HG03135 (cell line): ENCODE data around the gene USP10.

Experiments
- ATAC-seq: cut with Tn5 transposase; IDR thresholded peaks from one replicate; pipeline ENCODE4 v1.9.1; 2021; ENCODE audit warnings: mild to moderate bottlenecking, moderate library complexity; ENCODE audit not compliant: unreplicated experiment

USP10 gene

DNA sequence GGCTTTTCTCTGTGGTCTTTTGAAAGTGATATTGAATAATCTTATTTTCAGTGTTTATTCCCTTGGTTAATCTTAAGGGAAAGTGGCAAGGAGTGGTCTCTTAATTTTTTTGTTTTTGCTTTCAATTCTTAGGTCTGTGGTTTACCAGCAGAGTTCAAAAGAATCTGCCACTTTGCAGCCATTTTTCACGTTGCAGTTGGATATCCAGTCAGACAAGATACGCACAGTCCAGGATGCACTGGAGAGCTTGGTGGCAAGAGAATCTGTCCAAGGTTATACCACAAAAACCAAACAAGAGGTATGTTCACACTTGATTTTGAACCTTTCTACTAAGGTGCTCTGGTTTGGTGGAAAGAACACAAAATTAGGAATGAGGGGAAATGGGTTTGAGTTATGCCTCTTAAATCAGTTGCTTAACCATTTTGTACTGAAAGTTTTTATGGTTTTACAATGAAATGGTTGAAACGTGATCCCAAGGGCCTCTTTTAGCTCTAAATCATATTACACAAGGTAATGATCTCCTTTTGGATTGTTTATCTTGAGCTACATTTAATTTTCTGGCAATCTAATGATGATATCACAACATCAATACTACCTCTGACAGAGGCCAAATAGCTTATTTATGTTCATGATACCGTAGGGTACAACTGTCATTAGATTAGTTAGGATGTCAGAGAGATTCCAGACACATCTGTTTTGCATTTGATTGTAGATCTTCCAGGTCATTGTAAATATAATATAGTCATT is 68.4 kb downstream of the USP10 start:
- no peak for ATAC-seq

DNA sequence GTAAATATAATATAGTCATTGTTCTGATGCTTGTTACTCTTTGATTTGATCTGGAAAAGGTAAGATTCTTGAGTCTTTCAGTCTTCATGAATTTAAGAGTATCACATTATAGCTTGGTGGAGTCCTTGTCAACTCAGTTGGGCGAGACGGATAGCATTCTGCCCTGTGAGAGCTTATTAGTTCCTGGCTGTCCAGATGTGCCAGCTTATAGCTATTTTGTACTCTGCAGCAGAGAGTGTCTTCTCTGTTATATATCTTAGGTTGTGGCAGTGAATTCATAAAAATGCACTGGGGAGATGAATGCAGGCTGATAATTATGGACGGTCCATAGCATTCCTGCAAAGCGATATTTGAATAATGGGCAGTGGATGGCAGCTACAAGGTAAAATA is 69.0 kb downstream of the USP10 start:
- ATAC-seq = no peak

DNA sequence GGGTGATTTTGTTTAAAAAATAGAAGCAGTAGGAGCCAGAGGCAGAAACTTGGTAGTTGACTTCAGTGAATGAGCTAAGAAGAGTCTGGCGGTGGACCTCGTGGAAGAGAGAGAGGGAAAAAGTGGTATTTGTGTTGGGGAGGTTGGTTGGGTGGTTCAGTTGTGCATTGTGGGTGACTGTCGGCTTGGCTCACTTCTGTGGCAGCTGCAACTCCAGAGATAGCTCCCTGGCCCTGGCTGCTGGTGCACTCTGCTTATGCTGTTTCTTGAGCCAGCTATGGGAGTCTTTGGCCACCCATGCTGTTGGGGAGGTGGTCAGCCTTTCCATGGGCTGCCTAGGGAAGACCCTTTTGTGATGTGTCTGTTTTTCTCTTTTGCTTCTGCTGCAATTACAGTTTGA is 69.6 kb downstream of the USP10 start:
- no peak for ATAC-seq

DNA sequence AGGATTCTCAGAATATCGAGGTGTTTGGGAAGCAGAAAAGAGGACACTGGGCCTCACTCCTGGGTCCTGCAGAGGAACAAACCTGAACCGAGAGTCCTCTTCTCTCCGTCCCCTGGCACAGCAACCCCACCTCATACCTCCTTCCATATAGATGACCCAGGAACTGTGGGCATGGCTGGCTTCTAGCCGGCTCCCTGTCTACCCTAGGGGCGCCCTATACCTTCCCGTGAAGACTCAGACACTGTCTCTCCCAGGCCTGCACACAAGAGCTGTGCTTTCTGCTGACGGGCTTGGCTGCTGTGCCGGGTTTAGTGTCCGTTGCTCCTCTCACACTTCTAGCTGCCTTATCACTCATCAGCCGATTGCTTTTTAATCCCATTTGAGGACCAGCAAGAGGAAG is 73.5 kb downstream of the USP10 start:
- no peak for ATAC-seq

DNA sequence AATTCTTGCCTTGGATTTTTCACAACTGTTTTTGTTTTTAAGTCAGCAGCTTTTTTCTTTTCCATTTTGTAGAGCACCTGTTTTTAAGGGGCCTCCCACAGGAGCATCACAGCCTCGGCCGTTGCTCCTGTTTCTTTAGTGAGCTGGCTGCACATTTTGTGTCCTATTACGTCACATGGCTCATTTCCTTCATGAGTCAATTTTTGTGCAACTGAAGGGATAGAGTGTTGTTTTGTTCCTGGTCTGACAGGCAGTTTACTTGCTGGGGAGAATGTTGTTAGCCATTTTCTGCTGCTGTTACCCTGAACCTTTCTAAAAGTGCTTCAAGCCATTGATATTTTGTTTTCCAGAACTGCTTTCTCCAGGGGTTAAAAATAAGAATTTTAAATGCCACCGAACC is 75.0 kb downstream of the USP10 start:
- ATAC-seq = no peak

GRCh38 chr16:84775262-84775810 is 75.5 kb downstream of the USP10 start:
- ATAC-seq = no peak

DNA sequence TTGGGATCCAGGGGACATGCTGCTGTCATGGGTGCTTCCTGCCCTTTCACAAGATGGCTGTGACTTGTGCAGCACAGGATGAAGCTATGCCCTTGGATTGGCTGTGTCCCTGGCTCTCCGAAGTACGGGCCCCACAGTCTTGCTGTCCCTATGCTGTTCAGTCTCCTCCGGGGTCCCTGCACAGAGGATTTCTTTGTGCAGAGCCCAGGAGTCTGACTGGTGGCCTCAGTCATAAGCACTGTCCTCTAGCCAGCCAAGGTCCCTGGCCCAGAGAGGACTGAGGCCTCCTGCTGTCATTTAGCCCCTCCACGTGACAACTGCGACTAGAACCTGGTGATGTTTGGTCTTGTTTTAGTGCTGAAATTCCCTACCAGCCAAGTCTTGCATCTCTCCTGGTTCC is 77.6 kb downstream of the USP10 start:
- no peak for ATAC-seq

DNA sequence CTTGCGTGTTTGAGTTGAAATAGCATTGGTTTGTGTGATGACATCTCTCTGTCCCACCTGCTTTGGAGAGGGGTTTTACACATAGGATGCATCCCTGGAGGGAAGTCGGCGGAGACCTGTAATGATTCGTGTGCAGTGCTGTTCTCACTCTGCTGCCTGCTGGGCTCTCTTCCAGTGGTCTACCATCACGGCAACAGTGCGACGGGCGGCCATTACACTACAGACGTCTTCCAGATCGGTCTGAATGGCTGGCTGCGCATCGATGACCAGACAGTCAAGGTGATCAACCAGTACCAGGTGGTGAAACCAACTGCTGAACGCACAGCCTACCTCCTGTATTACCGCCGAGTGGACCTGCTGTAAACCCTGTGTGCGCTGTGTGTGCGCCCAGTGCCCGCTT is 78.9 kb downstream of the USP10 start:
- no peak for ATAC-seq

GRCh38 chr16:84780063-84780462 is 80.3 kb downstream of the USP10 start:
- ATAC-seq = no peak

DNA sequence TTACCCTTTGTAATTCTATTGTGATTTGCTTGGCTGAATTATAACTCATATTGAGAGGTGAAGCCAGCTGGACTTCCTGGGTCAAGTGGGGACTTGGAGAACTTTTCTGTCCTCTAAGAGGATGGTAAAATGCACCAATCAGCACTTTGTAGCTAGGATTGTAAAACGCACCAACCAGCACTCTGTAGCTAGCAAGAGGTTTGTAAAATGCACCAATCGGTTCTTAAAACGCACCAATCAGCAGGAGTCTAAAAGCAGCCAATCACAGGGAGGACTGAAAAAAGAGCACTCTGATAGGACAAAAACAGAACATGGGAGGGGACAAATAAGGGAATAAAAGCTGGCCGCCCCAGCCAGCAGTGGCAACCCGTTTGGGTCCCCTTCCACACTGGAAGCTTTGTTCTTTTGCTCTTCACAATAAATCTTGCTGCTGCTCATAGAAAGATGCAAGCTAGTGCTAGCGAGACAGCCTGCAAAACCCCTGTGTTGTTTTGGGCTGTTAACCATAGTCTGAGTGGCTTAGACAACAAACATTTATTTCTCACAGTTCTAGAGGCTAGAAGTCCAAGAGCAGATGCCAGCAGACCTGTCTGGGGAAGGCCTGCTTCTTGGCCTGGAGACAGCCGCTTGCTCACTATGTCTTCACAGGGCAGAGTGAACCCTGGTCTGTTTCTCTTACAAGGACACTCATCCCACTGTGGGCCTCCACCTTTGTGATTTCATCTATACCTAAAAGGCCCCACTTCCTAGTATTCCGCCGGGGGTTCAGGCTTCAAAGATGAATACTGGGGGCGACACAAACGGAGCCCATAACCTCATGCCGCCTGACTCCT is 81.0 kb downstream of the USP10 start:
- ATAC-seq = no peak

DNA sequence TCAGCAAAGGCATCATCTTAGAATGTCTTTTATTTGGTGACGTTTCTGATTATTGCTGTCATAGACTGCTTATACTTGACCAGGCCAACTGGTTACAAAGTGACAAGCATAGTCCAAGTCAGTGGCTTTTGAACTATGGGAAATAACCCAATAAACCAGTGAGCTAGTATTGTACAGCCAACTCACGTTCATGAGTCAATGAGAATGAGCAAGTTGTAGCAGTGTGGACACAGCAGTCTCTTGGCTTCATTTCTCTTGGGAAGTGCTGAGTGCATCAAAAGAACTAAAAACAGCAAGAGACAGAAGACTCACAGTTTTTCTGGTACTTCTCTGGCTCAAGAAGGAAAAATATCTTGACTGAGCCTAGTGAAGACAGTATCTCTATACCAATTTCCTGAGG is 83.0 kb downstream of the USP10 start:
- ATAC-seq = no peak

GRCh38 chr16:84785843-84786581 is 86.2 kb downstream of the USP10 start:
- no peak for ATAC-seq

- no peak for ATAC-seq
Measured at GRCh38 chr16:84786605-84787262, 86.9 kb downstream of the USP10 start.

DNA sequence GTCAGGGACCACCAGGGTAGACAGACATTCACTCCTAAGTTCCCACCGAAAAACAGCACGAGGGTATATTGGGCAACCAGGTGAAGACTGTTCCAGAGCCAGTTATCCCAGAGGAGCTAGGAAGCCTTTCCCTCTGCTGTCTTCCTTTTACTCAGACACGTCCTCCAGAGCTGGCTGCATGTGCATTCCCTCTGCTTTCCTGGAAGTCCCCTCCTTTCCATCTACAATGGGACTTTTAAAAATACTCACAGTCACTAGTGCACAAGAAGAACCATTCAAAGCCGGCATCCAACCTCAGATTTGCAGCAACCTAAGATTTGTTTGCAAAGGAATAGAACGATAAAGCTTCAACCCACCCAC is 87.4 kb downstream of the USP10 start:
- no peak for ATAC-seq

DNA sequence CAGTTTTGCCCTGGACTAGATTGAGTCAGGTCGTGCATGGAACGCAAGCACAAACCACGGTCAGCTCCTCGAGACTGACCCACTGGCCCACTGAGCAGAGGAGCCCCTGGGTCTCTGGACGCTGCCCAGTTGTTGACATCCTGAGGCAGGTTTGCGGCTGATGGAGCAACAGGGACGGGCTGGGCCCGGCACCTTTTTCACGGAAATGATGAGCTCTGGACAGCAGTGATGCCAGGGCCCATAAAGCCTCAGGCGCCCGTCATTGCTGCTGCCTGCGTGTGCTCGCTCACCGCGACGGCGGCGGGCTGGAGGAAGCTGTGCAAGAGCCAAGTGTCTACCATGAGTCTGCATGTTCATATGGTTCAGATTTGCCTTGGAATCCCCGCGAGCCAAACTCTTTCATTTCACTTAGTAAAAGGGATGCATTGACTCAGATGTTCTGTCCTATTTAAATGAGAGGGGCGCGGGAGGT is 89.2 kb downstream of the USP10 start:
- no peak for ATAC-seq

DNA sequence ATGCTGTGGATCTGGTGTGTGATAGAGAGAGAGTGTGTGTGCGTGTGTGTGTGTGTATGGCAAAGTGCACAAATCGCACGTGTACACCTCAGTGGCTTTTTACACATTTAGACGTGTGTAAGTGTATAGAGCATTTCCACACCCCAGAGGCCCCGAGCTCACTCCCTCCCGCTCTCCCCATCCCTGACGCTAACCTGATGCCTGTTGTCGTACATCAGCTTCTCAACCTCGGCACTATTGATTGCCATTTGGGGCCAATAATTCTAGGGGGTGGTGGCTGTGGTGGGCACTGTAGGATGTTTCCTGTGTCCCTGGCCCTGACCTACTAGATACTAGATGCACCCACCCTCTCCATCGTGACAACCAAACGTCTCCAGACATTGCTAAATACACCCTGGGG is 89.6 kb downstream of the USP10 start:
- no peak for ATAC-seq

DNA sequence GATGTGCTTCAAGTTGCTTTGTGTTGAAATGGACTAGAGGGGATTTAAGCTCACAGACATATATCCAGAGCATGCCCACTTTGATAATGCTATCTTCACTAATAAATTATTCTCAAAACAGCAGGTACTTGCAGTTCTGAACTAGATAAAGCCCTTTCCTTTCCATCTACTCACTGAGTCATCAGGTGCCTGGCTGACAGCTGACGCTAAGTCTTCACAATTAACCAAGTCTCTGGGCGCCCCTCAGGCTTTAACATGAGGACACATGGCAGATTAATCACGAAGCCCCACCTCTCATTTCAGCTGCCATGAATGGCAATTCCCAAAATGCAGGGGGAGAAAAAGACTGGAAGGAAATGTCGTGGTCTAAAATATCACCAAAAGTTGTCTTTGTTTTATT is 90.5 kb downstream of the USP10 start:
- ATAC-seq = no peak

- ATAC-seq = no peak
Measured at GRCh38 chr16:84791088-84791487, 91.3 kb downstream of the USP10 start.

- ATAC-seq = no peak
Measured at GRCh38 chr16:84791501-84791900, 91.7 kb downstream of the USP10 start.

DNA sequence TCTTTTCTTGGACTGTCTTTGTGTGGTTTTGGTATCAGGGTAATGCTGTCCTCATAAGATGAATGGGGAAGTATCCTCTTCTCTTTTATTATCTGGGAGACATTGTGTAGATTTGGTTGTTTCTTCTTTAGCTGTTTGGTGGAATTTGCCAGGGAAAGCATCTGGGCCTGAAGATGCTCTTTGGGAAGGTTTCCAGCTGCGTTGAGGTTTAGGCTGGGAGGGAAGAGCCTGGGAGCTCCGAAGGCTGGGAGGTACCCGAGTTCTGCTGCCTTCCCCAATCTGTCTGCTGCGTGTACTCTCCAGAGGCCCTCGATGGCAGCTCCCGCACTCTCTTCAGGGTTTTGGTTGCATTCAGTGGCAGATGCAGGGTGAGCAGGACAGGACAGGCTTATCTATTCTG is 94.4 kb downstream of the USP10 start:
- ATAC-seq = no peak

DNA sequence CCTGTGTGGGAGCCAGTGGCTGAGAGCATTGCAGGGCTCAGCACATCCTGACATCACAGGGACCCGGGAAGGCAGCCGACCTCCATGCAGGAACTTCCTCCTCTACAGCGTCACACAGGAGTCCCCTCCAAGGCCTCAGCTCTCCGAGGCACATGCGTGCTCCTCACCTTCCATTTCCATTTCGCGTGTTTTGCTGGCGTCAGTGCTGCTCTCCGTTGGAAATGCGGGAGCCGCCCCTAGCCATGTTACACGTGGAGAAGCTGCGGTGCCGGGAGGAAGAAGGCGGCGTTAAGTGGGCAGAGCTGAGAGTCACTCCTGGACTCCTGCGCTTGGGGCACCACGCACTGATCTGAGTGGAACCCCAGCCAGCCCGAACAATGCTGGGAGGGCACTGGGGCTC is 94.8 kb downstream of the USP10 start:
- no peak for ATAC-seq
